Duodenal mucosa (tissue), 2 donors: Measurements from ENCODE around the gene WNT3A.

Experiments
- H3K27ac ChIP-seq: one replicate; pipeline ENCODE4 v1.7.0; 2013; ENCODE audit warnings: low read depth, low read length
- H3K27me3 ChIP-seq, 2 donors: one replicate each; pipeline ENCODE4 v1.7.0; 2013; ENCODE audit warnings: low read length in 2 of 2, control low read depth in 1 of 2; ENCODE audit not compliant: insufficient read depth in 2 of 2, control insufficient read depth in 1 of 2
- H3K36me3 ChIP-seq, 2 donors: one replicate each; pipeline ENCODE4 v1.7.0; 2013; ENCODE audit warnings: low read length in 2 of 2, control low read depth in 1 of 2; ENCODE audit not compliant: insufficient read depth in 2 of 2, control insufficient read depth in 1 of 2
- H3K4me1 ChIP-seq, 2 donors: one replicate each; pipeline ENCODE4 v1.7.0; 2013; ENCODE audit warnings: low read length in 2 of 2, control low read depth in 1 of 2; ENCODE audit not compliant: insufficient read depth in 2 of 2, control insufficient read depth in 1 of 2
- H3K4me3 ChIP-seq, 2 donors: one replicate each; pipeline ENCODE4 v1.7.0; 2013; ENCODE audit warnings: low read length in 2 of 2, low read depth in 1 of 2
- H3K9ac ChIP-seq, 2 donors: one replicate each; pipeline ENCODE4 v1.7.0; 2013; ENCODE audit warnings: low read length in 2 of 2, low read depth in 1 of 2
- H3K9me3 ChIP-seq, 2 donors: one replicate each; pipeline ENCODE4 v1.7.0; 2013; ENCODE audit warnings: low read length in 2 of 2, control low read depth in 1 of 2; ENCODE audit not compliant: control insufficient read depth in 1 of 2

Gene WNT3A

DNA sequence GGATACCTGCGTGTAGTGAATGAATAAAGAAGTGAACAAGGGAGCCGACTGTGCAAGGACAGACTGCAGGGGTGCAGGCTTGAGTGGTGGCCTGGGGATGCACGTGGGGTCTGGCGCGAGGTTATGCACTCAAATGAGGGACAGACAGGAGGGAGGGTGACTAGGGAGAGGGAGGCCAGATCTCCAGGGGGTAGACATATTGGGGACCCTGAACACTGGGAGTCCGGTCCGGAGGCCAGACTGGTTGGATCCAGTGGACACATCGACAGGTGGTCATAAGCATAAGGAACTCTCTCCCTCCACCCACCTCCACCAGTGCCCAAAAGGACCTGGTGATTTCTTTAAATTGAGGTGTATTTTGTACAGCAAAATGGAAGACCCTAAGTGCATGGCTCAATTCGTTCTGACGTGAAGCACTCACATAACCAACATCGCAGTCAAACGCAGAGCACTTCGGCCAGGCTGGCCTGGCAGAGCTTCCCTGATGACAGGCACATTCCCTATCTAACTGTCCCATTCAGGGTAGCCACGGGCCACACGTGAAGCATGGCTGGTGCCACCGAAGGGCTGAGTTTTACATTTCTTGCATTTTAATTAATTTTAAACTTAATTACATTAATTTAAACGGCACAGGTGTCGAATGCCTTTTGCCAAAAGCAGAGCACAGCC, 14.0 kb downstream of the WNT3A start:
- no peak overlapping the region for H3K4me3 ChIP-seq
- no peak overlapping the region for H3K27ac ChIP-seq
- H3K27me3 ChIP-seq, result no peaks in the 10 kb centered on the region
- no peak overlapping the region for H3K9ac ChIP-seq
- no peaks in the 10 kb centered on the region for H3K9me3 ChIP-seq
- H3K4me1 ChIP-seq, result no peaks in the 10 kb centered on the region
- no peaks in the 10 kb centered on the region for H3K36me3 ChIP-seq

DNA sequence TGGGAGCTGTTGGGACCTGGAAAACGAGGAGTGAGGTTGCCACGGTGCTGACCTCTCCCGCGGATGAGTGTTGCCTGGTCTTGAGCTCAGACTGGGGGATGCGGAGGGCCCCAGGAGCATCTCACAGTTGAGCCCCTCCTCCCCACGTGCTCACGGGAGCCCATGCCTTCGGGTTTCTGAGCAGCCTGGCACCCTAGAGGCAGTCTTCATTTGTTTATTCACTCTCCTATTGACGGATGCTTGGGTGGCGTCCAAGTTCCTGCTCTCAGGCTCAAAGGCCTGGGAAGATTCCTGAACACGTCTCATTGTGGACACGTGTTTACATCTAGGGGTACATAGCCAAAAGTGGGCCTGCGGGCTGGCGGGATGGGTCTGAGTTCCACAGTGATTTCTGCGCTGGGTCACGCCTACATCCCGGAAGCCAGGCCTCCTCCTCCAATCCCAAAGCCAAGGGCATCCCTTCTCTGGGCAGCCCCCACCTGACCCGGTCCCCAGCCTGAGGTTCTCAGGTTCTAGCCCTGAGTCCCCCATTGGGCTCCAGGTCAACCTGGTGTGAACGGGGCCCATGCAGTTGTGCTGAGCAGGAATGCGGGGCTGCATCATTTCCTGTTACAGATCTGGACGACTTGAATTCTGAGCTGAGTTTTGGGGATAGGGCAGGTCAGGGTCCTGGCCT, 14.7 kb downstream of the WNT3A start:
- H3K4me3 ChIP-seq, result no peak overlapping the region
- no peaks in the 10 kb centered on the region for H3K9me3 ChIP-seq
- no peaks in the 10 kb centered on the region for H3K4me1 ChIP-seq
- H3K9ac ChIP-seq, result no peak overlapping the region
- H3K27ac ChIP-seq, result no peak overlapping the region
- H3K36me3 ChIP-seq, result no peaks in the 10 kb centered on the region
- no peaks in the 10 kb centered on the region for H3K27me3 ChIP-seq

DNA sequence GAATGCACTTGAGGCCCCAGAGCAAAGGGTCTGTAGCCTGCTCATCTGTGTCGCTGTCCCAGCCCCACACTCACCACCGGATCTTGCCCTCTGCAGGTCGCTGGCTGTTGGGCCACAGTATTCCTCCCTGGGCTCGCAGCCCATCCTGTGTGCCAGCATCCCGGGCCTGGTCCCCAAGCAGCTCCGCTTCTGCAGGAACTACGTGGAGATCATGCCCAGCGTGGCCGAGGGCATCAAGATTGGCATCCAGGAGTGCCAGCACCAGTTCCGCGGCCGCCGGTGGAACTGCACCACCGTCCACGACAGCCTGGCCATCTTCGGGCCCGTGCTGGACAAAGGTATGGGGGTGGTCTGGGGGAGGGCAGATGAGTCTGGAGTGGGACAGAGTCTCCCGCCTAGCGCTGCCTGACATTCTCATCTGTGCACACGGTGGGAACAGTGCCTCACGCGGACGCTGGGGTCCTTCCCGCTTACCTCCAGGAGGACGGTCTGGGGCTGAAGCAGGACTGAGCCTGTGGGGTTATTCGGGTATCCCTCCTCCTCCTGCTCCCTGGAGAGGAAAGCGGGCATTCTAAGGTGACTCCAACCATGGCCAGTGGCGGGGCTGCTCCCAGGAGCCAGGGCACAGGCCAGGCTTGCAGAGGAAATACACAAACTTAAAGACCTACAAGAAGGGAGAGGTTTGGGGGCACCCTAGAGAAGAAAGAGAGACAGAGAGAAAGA, 15.9 kb downstream of the WNT3A start:
- Histone ChIP-seq H3K36me3 (no peaks in the 10 kb centered on the region), H3K4me1 (no peaks in the 10 kb centered on the region), H3K9me3 (no peaks in the 10 kb centered on the region), H3K27ac (no peak overlapping the region), H3K4me3 (no peak overlapping the region), H3K9ac (no peak overlapping the region), H3K27me3 (no peaks in the 10 kb centered on the region)

DNA sequence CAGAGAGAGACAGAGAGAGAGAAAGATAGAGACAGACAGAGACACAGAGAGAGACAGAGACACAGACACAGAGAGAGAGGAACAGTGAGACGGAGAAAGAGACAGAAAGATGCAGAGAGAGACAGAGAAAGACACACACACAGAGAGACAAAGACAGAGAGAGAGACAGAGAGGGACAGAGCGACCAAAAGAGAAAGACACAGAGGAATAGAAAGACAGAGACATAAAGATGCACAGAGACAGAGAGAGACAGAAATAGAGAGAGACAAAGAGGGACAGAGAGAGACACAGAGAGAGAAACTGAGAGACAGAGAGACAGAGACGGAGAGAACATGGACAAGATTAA, 16.5 kb downstream of the WNT3A start:
- Histone ChIP-seq H3K9me3 (no peaks in the 10 kb centered on the region), H3K9ac (no peak overlapping the region), H3K27me3 (no peaks in the 10 kb centered on the region)

DNA sequence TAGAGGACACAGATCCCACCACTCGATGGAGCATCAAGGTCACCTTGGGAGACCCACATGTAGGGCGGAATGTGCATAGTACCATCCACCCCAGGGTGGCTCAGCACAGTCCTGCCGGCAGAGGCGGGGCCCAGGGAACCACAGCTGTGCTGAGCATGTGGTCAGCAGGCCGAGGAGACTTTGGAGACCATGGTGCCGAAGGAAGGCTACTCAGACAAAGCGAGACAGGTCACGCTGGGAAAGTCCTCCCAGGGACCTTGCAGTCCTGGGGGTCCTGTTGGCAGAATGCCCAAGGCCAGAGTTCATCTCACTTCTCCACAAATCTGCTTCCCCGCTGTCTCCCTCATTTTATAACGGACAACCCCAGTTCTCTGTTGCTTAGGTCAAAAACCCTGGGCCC, 22.5 kb downstream of the WNT3A start:
- Histone ChIP-seq H3K9me3 (no peaks in the 10 kb centered on the region), H3K36me3 (no peaks in the 10 kb centered on the region), H3K4me1 (no peaks in the 10 kb centered on the region), H3K9ac (no peak overlapping the region), H3K27me3 (peaks cover 0 to 2% of the 10 kb centered on the region in 2 donors), H3K4me3 (no peak overlapping the region), H3K27ac (no peak overlapping the region)

More for the DNA sequence above, 16.5 kb downstream of the WNT3A start:
- Histone ChIP-seq H3K27ac (no peak overlapping the region), H3K4me3 (no peak overlapping the region), H3K36me3 (no peaks in the 10 kb centered on the region), H3K4me1 (no peaks in the 10 kb centered on the region)

DNA sequence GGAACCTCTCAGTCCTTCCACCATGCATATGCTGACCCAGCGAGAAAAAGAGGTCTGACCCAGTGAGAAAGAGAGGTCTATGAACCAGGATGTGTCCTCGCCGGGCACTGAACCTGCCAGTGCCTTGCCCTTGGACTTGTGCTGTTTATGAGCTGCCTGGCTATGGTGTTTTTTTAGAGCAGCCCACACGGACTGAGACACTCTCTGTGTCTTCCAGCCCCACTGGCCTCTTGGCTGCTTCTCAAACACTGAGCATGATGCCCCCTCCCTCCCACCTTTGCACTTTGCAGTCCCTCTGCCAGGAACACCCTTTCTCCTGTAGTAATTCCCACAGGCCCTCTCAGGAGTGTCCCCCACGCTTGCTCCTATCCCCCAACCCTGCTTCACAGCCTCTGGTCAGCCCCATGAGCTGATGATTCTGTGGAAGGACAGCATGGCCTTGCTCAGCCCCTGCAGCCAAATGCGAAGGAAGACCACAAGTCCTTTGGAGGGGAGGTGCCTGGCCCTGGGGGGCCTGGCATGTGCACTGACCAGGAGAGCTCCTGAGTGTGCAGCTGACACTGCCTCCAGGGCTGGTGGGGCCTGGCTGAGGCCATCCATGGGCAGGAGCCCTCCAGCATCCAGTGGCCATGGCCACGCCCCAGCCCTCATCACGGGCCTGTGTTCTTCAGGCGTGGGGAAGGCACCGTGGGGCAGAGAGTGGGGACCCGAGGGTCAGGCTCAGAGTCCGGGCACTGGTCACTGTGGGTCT, 23.8 kb downstream of the WNT3A start:
- no peak overlapping the region for H3K4me3 ChIP-seq
- peaks cover 0 to 6% of the 10 kb centered on the region in 2 donors for H3K27me3 ChIP-seq
- no peak overlapping the region for H3K27ac ChIP-seq
- no peaks in the 10 kb centered on the region for H3K4me1 ChIP-seq
- no peak overlapping the region for H3K9ac ChIP-seq
- no peaks in the 10 kb centered on the region for H3K36me3 ChIP-seq
- no peaks in the 10 kb centered on the region for H3K9me3 ChIP-seq

DNA sequence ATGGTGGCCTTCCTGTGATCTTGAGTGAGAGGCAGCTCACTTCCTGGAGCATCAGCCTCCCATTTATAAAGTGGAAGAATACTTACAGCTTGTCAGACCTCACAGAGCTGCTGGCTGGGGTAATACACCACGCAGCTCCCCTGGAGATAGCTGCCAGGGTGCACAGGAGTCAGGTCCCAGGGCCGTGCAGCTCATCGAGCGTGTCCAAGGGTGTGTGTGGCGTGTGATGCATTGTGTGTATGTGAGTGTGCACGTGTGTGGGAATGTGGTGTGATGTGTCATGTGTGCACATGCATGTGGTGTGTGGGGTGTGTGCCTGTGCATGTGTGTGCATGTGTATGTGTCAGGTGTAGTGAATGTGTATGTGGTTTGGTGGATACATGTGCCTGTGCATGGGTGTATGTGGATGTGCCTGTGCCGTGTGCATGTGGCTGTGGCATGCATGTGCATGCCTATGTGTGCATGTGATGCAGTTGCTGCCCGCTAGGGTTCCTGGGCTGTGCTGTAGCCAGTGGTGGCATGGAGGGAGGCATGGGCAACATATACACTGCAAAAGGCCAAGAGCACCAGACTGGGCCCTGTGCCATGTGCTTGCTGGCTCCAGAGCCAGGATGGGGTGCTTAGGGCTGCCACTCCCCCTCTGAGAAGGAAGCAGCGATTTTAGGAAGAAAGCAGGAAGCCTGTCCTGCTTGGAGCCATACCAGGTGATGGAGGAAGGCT, 24.6 kb downstream of the WNT3A start:
- H3K9ac ChIP-seq, result no peak overlapping the region
- H3K27me3 ChIP-seq, result peaks cover 2 to 9% of the 10 kb centered on the region in 2 donors
- no peaks in the 10 kb centered on the region for H3K9me3 ChIP-seq
- no peaks in the 10 kb centered on the region for H3K4me1 ChIP-seq
- H3K36me3 ChIP-seq, result no peaks in the 10 kb centered on the region
- H3K27ac ChIP-seq, result no peak overlapping the region
- no peak overlapping the region for H3K4me3 ChIP-seq

DNA sequence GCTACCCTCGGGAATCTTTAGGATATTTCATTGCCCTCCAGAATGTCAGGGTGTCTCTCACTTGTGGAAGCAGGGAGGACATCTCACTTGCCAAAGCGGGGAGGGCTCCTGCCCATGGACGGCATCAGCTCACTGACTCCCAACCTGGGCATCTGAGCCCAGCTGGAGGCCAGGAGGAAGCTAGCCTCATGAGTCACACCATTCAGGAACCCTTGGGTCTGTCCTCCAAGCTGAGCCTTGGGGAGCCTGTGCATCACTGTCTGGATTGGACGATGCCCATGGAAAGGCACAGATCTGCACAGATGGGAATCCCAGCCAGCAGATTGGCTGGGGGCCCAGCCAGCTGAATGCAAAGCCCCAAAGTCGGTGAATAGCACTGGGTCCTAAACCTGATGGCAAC, 25.2 kb downstream of the WNT3A start:
- no peaks in the 10 kb centered on the region for H3K9me3 ChIP-seq
- H3K27me3 ChIP-seq, result peaks cover 9 to 12% of the 10 kb centered on the region in 2 donors

DNA sequence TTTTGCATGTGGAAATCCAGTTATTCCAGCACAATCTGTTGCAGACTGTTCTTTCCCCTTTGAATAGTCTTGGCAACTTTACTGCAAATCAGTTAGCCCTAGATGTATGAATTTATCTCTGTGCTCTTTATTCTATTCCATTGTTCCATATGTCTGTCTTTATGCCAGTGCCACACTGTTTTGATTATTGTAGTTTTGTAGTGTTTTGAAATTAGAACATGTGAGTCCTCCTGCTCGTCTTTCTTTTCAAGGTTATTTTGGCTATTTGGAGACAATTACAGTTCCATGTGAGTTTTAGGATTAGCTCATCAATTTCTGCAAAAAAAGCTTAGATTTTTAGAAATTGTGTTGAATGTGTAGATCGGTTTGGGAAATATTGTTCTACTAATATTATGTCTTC, 26.6 kb downstream of the WNT3A start:
- Histone ChIP-seq H3K9ac (no peak overlapping the region), H3K36me3 (no peaks in the 10 kb centered on the region), H3K27me3 (peaks cover 15 to 19% of the 10 kb centered on the region in 2 donors), H3K4me1 (no peaks in the 10 kb centered on the region), H3K4me3 (no peak overlapping the region), H3K27ac (no peak overlapping the region), H3K9me3 (no peaks in the 10 kb centered on the region)

More for the DNA sequence above, 25.2 kb downstream of the WNT3A start:
- H3K9ac ChIP-seq, result no peak overlapping the region
- no peak overlapping the region for H3K27ac ChIP-seq
- H3K4me3 ChIP-seq, result no peak overlapping the region
- H3K36me3 ChIP-seq, result no peaks in the 10 kb centered on the region
- no peaks in the 10 kb centered on the region for H3K4me1 ChIP-seq
